HCT116 (cell line): ENCODE data around the gene MRGPRX3. TPM values are rescaled to one million over a fixed set of nuclear protein-coding genes. Genes with fewer than 3 reads are reported as not detected.

ENCODE experiments used
- ATAC-seq: fragments of 200-7000 bp; cut with Tn5 transposase; 2 replicates; pipeline ENCODE4 v1.9.1; 2020; ENCODE audit warnings: mild to moderate bottlenecking, moderate library complexity
- BruUV-seq: library from RNA; stranded (reverse); fragments of 400-500 nt; replicated peaks from 2 replicates; lab custom pipeline; 2021; lab: Mats Ljungman, UMichigan
- CTCF ChIA-PET: fragments of 300-600 bp; sonication (Branson Sonifier 250); formaldehyde crosslinking; loops from one replicate; lab custom pipeline; 2021; ENCODE audit warnings: antibody characterized with exemption; lab: Charles Lee
- POLR2A ChIA-PET: fragments of 300-600, 350-600 bp; sonication (Branson Sonifier 250); formaldehyde crosslinking; loops from one replicate; lab custom pipeline; 2021; ENCODE audit warnings: antibody characterized with exemption; lab: Charles Lee
- RAD21 ChIA-PET, 2 experiments: fragments of 300-600 bp; sonication (Branson Sonifier 250); formaldehyde crosslinking; loops; one replicate each; lab custom pipeline; 2023; ENCODE audit warnings: low total read pairs in 2 of 2; ENCODE audit not compliant: uncharacterized antibody in 2 of 2, unreplicated experiment in 2 of 2, low non-redundant PET in 1 of 2; lab: Charles Lee
- DNase-seq: peaks from one replicate; pipeline ENCODE4 v3.0.0-alpha.2; 2010; ENCODE audit warnings: low read depth, low spot score
- H2AFZ ChIP-seq: fragments of 200-600 bp; shearing (Covaris generic), sonication (generic); 2 replicates; pipeline ENCODE4 v1.6.1; 2017; ENCODE audit warnings: low read depth, mixed run types, mixed read lengths, antibody characterized with exemption, low read length; ENCODE audit not compliant: poor library complexity, severe bottlenecking
- H3K27ac ChIP-seq: 2 replicates; pipeline ENCODE4 v1.5.1; 2012; ENCODE audit warnings: low read depth, low read length
- H3K27me3 ChIP-seq: fragments of 200-600 bp; sonication (generic); 2 replicates; pipeline ENCODE4 v1.6.1; 2016; ENCODE audit warnings: mixed run types, low read length, mixed read lengths; ENCODE audit not compliant: insufficient read depth
- H3K36me3 ChIP-seq, 2 experiments: fragments of 200-500 bp in 1 of 2; fragments of 200-600 bp in 1 of 2; sonication (Bioruptor generic) in 1 of 2; sonication (generic) in 1 of 2; 2 replicates each; pipeline versions ENCODE4 v1.5.1 to v1.6.1; 2014 to 2016; ENCODE audit warnings: low read length in 2 of 2, inconsistent platforms in 1 of 2, mixed read lengths in 1 of 2, mixed run types in 1 of 2; ENCODE audit not compliant: insufficient read depth in 2 of 2, control insufficient read depth in 1 of 2
- H3K4me1 ChIP-seq, 2 experiments: fragments of 200-600 bp in 1 of 2; sonication (generic) in 1 of 2; 2 replicates each; pipeline versions ENCODE4 v1.5.1 to v1.6.1; 2012 to 2017; ENCODE audit warnings: low read length in 2 of 2, inconsistent platforms in 1 of 2, mild to moderate bottlenecking in 1 of 2, mixed read lengths in 1 of 2, mixed run types in 1 of 2, moderate library complexity in 1 of 2; ENCODE audit not compliant: insufficient read depth in 2 of 2, control insufficient read depth in 1 of 2
- H3K4me2 ChIP-seq: fragments of 200-600 bp; sonication (generic); 2 replicates; pipeline ENCODE4 v1.6.1; 2017; ENCODE audit warnings: mixed run types, low read length, mixed read lengths
- H3K4me3 ChIP-seq, 2 experiments: fragments of 200-600 bp in 1 of 2; sonication (generic) in 1 of 2; replicated peaks in 1 of 2; 2 replicates each; pipeline ENCODE4 v1.5.1; 2011 to 2016; ENCODE audit warnings: low read length in 2 of 2, control low read depth in 1 of 2, low read depth in 1 of 2, mild to moderate bottlenecking in 1 of 2, mixed read lengths in 1 of 2, mixed run types in 1 of 2
- H3K79me2 ChIP-seq: fragments of 200-600 bp; sonication (generic); 2 replicates; pipeline ENCODE4 v1.6.1; 2017; ENCODE audit warnings: mild to moderate bottlenecking, mixed run types, low read length, moderate library complexity, mixed read lengths; ENCODE audit not compliant: insufficient read depth
- H3K9ac ChIP-seq: fragments of 200-600 bp; sonication (generic); 2 replicates; pipeline ENCODE4 v1.6.1; 2016; ENCODE audit warnings: low read length, mixed read lengths
- H3K9me2 ChIP-seq: fragments of 200-600 bp; sonication (generic), shearing (Covaris generic); 2 replicates; pipeline ENCODE4 v1.6.1; 2017; ENCODE audit warnings: mixed run types, mild to moderate bottlenecking, moderate library complexity; ENCODE audit not compliant: insufficient read depth
- H3K9me3 ChIP-seq, 2 experiments: fragments of 200-500 bp in 1 of 2; fragments of 200-600 bp in 1 of 2; sonication (Bioruptor generic) in 1 of 2; sonication (generic) in 1 of 2; 2 replicates each; pipeline ENCODE4 v1.6.1; 2014 to 2017; ENCODE audit warnings: low read length in 2 of 2, mixed read lengths in 2 of 2, inconsistent platforms in 1 of 2, low read depth in 1 of 2, mild to moderate bottlenecking in 1 of 2, mixed run types in 1 of 2, moderate library complexity in 1 of 2; ENCODE audit not compliant: control insufficient read depth in 1 of 2, insufficient read depth in 1 of 2
- H4K20me1 ChIP-seq: fragments of 200-600 bp; sonication (generic), shearing (Covaris generic); 2 replicates; pipeline ENCODE4 v1.6.1; 2017; ENCODE audit warnings: mixed run types, mild to moderate bottlenecking, moderate library complexity; ENCODE audit not compliant: insufficient read depth
- ATF3 ChIP-seq: IDR thresholded peaks from 2 replicates; pipeline ENCODE4 v1.6.1; 2012
- CBX3 ChIP-seq: IDR thresholded peaks from 2 replicates; pipeline ENCODE4 v1.6.1; 2012; ENCODE audit warnings: low read depth
- CEBPB ChIP-seq: IDR thresholded peaks from 2 replicates; pipeline ENCODE4 v1.6.1; 2012; ENCODE audit warnings: low read depth
- CTCF ChIP-seq, 3 experiments: fragments of 200-600 bp in 1 of 3; sonication (generic) in 1 of 3; IDR thresholded peaks in 2 of 3; conservative IDR thresholded peaks in 1 of 3; 2 replicates each; pipeline ENCODE4 v1.5.1; 2012 to 2017; ENCODE audit warnings: low read depth in 2 of 3, low read length in 2 of 3, antibody characterized with exemption in 1 of 3, borderline replicate concordance in 1 of 3, control low read depth in 1 of 3, mild to moderate bottlenecking in 1 of 3, mixed read lengths in 1 of 3, mixed run types in 1 of 3, moderate library complexity in 1 of 3; ENCODE audit not compliant: insufficient read depth in 1 of 3
- EGR1 ChIP-seq: IDR thresholded peaks from 2 replicates; pipeline ENCODE4 v1.6.1; 2012; ENCODE audit warnings: low read depth
- FOSL1 ChIP-seq: IDR thresholded peaks from 2 replicates; pipeline ENCODE4 v1.6.1; 2012; ENCODE audit warnings: low read depth
- POLR2A ChIP-seq: IDR thresholded peaks from 2 replicates; pipeline ENCODE4 v1.7.0; 2011; ENCODE audit warnings: borderline replicate concordance; ENCODE audit not compliant: insufficient read depth, insufficient read length; ENCODE audit errors: extremely low read depth
- SP1 ChIP-seq: IDR thresholded peaks from 2 replicates; pipeline ENCODE4 v1.6.1; 2012; ENCODE audit warnings: low read depth
- SRF ChIP-seq: IDR thresholded peaks from 2 replicates; pipeline ENCODE4 v1.6.1; 2012; ENCODE audit warnings: low read depth
- ZNF274 ChIP-seq: fragments of 200-500 bp; sonication (Bioruptor generic); IDR thresholded peaks from 2 replicates; pipeline ENCODE4 v1.6.1; 2014; ENCODE audit warnings: mild to moderate bottlenecking, low read depth, low read length, inconsistent platforms
- intact Hi-C: fragments of 100-400 bp; cut with micrococcal nuclease; formaldehyde crosslinking; loops from 2 replicates; pipeline ENCODE4 v1.10.0; 2022
- total RNA-seq: library from RNA; stranded (reverse); gene quantifications from one replicate; pipeline ENCODE4 v1.2.1, GENCODE V29; 2021; ENCODE audit not compliant: unreplicated experiment
- TF ChIP-seq, protein P1 (sequence below): IDR thresholded peaks from 2 replicates; pipeline ENCODE4 v1.6.1; 2012
- TF ChIP-seq, protein P2 (sequence below): IDR thresholded peaks from 2 replicates; pipeline ENCODE4 v1.6.1; 2012; ENCODE audit warnings: low read depth

MRGPRX3 gene
- total RNA-seq, 1 experiment from 2014 or later, result not detected

GRCh38 chr11:18100926-18101656, 31.3 kb upstream of the MRGPRX3 start:
- Histone ChIP-seq H2AFZ (no peak overlapping the region), H3K36me3 (peaks cover 21 to 22% of the 10 kb centered on the region in 2 experiments; a peak in 3 of 4 replicates), H3K9me3 (no peaks in the 10 kb centered on the region), H3K9ac (no peak overlapping the region), H3K4me3 (no peak overlapping the region), H3K4me2 (no peak overlapping the region), H4K20me1 (no peaks in the 10 kb centered on the region), H3K27ac (no peak overlapping the region), H3K79me2 (peaks cover 83% of the 10 kb centered on the region), H3K4me1 (peaks cover 6 to 7% of the 10 kb centered on the region in 2 experiments), H3K9me2 (no peaks in the 10 kb centered on the region), H3K27me3 (no peaks in the 10 kb centered on the region)
- RAD21 ChIA-PET, result no interaction called here
- TF ChIP-seq FOSL1, result no peak
- TF ChIP-seq POLR2A, result no peak
- TF ChIP-seq, protein P1, sequence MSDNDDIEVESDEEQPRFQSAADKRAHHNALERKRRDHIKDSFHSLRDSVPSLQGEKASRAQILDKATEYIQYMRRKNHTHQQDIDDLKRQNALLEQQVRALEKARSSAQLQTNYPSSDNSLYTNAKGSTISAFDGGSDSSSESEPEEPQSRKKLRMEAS, result no peak
- TF ChIP-seq, protein P2, sequence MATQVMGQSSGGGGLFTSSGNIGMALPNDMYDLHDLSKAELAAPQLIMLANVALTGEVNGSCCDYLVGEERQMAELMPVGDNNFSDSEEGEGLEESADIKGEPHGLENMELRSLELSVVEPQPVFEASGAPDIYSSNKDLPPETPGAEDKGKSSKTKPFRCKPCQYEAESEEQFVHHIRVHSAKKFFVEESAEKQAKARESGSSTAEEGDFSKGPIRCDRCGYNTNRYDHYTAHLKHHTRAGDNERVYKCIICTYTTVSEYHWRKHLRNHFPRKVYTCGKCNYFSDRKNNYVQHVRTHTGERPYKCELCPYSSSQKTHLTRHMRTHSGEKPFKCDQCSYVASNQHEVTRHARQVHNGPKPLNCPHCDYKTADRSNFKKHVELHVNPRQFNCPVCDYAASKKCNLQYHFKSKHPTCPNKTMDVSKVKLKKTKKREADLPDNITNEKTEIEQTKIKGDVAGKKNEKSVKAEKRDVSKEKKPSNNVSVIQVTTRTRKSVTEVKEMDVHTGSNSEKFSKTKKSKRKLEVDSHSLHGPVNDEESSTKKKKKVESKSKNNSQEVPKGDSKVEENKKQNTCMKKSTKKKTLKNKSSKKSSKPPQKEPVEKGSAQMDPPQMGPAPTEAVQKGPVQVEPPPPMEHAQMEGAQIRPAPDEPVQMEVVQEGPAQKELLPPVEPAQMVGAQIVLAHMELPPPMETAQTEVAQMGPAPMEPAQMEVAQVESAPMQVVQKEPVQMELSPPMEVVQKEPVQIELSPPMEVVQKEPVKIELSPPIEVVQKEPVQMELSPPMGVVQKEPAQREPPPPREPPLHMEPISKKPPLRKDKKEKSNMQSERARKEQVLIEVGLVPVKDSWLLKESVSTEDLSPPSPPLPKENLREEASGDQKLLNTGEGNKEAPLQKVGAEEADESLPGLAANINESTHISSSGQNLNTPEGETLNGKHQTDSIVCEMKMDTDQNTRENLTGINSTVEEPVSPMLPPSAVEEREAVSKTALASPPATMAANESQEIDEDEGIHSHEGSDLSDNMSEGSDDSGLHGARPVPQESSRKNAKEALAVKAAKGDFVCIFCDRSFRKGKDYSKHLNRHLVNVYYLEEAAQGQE, result no peak
- no peak for TF ChIP-seq CBX3
- TF ChIP-seq EGR1, result no peak
- no peak for TF ChIP-seq CTCF (IDR thresholded peaks at IDR 0.05 in 2 of 3, conservative IDR thresholded peaks at IDR 0.05 in 1 of 3; ENCODE audit: borderline replicate concordance in 1 of 3, insufficient read depth in 1 of 3, low read depth in 2 of 3, low read length in 2 of 3)
- TF ChIP-seq ATF3, result no peak
- TF ChIP-seq CEBPB, result no peak
- no peak for TF ChIP-seq SP1
- no peak for TF ChIP-seq SRF
- no peak for TF ChIP-seq ZNF274
- intact Hi-C loops, result no loop called here
- CTCF ChIA-PET, result interaction anchor here (1.1 kb wide), 1 partner anchor 14 kb away, joined by 5 read pairs; no protein-coding TSS in a partner anchor
- POLR2A ChIA-PET, result no interaction called here
- no TSS peak for BruUV-seq
- DNase-seq (no peak), ATAC-seq (no peak)
